Colonic mucosa (tissue), 4 donors: ENCODE data around the gene IL5RA. TPM values are rescaled to one million over a fixed set of nuclear protein-coding genes. Genes with fewer than 3 reads are reported as not detected.

Experiments used
- DNase-seq: peaks from one replicate; pipeline ENCODE4 v3.0.0-alpha.2; 2020
- H3K27ac ChIP-seq: fragments of 200-600 bp; one replicate; pipeline ENCODE4 v1.8.0; 2021
- H3K27me3 ChIP-seq: fragments of 200-600 bp; one replicate; pipeline ENCODE4 v1.8.0; 2021
- H3K36me3 ChIP-seq: fragments of 200-600 bp; one replicate; pipeline ENCODE4 v1.8.0; 2021
- H3K4me1 ChIP-seq: fragments of 200-600 bp; one replicate; pipeline ENCODE4 v1.8.0; 2021; ENCODE audit warnings: mild to moderate bottlenecking
- H3K4me3 ChIP-seq: fragments of 200-600 bp; one replicate; pipeline ENCODE4 v1.8.0; 2021
- H3K9ac ChIP-seq, 2 donors: one replicate each; pipeline ENCODE4 v1.7.0; 2013; ENCODE audit warnings: control low read depth in 2 of 2, low read depth in 2 of 2, low read length in 2 of 2
- H3K9me3 ChIP-seq: fragments of 200-600 bp; one replicate; pipeline ENCODE4 v1.8.0; 2021
- intact Hi-C: fragments of 100-400 bp; cut with DNase I; formaldehyde crosslinking; loops from one replicate; pipeline ENCODE4 v1.14.1; 2022
- total RNA-seq, 2 donors: library from RNA; stranded (reverse); fragmentation: NEBNext Ultra II Directional in 1 of 2; extraction: Animal tissue kit (Norgen Biotek cat#: 25700) in 1 of 2; gene quantifications; one replicate each; pipeline ENCODE4 v1.2.1, GENCODE V29; 2021
- TF ChIP-seq, protein P1 (sequence below): fragments of 200-600 bp; IDR thresholded peaks from one replicate; pipeline ENCODE4 v1.8.0; 2022; ENCODE audit warnings: antibody characterized with exemption, mild to moderate bottlenecking
- donor health status: healthy.
- donor health status: DM: no; HTN: no; CAD: no.
- donor health status: DM: no; HTN: no; CAD: no.

The IL5RA gene
- total RNA-seq, 2 donors from 2014 or later = 0.15 to 0.21 TPM

DNA sequence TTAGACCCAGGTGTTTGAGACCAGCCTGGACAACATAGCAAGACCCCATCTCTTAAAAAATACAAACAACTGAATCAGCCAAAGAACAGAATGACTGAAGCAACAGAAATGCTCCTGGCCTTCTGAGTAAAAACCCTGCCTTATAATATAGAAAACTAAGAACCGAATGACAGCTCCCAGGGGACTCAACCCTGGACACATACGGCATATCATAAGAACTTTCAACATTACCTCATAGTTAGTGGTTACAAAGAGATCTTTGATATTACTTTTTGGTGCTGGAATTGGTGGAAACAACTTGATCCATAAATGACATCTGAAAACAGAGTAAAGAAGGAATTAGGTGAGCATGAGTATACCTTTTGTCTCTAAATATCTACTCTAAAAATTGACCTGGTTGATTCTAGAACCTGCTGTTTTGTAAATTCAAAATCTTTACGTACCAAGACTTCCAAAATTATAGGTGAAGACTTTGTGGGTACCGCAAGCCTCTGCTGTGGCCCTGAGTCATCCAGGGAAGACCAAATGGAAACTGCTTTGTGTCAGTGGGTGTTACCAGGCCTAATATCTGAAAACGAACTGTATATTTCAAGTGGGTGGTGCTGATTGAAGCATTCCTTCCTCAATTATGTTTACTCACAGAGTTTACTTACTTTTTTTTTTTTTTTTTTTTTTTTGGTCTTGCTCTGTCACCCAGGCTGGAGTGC, 35.5 kb downstream of the IL5RA start:
- intact Hi-C loops = no loop called here
- no peak for DNase-seq
- TF ChIP-seq, protein P1, sequence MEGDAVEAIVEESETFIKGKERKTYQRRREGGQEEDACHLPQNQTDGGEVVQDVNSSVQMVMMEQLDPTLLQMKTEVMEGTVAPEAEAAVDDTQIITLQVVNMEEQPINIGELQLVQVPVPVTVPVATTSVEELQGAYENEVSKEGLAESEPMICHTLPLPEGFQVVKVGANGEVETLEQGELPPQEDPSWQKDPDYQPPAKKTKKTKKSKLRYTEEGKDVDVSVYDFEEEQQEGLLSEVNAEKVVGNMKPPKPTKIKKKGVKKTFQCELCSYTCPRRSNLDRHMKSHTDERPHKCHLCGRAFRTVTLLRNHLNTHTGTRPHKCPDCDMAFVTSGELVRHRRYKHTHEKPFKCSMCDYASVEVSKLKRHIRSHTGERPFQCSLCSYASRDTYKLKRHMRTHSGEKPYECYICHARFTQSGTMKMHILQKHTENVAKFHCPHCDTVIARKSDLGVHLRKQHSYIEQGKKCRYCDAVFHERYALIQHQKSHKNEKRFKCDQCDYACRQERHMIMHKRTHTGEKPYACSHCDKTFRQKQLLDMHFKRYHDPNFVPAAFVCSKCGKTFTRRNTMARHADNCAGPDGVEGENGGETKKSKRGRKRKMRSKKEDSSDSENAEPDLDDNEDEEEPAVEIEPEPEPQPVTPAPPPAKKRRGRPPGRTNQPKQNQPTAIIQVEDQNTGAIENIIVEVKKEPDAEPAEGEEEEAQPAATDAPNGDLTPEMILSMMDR = no peak
- H3K9ac ChIP-seq = no peak overlapping the region
- no peaks in the 10 kb centered on the region for H3K4me1 ChIP-seq
- no peaks in the 10 kb centered on the region for H3K27me3 ChIP-seq
- H3K36me3 ChIP-seq = no peaks in the 10 kb centered on the region
- H3K27ac ChIP-seq = no peak overlapping the region
- H3K9me3 ChIP-seq = no peaks in the 10 kb centered on the region
- H3K4me3 ChIP-seq = no peak overlapping the region

DNA sequence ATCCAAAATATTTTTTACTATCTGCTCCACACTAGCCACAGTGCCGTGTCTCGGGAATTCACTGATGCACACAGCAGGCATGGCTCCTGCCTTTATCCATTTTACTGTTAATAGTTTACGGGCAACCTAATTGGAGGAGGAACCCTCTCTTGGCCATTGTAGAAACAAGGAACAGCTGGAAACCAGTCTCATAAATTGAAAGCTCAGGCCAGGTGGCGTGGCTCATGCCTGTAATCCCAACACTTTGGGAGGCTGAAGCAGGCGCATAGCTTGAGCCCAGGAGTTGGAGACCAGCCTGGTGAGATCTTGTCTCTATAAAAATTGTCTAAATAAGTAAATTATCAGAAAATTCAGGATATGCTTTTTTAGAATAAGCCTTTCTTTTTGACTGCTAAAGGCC, 39.0 kb downstream of the IL5RA start:
- intact Hi-C loops = no loop called here
- no peak overlapping the region for H3K27ac ChIP-seq
- H3K4me3 ChIP-seq = no peak overlapping the region
- no peaks in the 10 kb centered on the region for H3K36me3 ChIP-seq
- TF ChIP-seq, protein P1 = no peak
- H3K27me3 ChIP-seq = no peaks in the 10 kb centered on the region
- no peaks in the 10 kb centered on the region for H3K9me3 ChIP-seq
- no peak for DNase-seq
- no peaks in the 10 kb centered on the region for H3K4me1 ChIP-seq
- H3K9ac ChIP-seq = no peak overlapping the region

DNA sequence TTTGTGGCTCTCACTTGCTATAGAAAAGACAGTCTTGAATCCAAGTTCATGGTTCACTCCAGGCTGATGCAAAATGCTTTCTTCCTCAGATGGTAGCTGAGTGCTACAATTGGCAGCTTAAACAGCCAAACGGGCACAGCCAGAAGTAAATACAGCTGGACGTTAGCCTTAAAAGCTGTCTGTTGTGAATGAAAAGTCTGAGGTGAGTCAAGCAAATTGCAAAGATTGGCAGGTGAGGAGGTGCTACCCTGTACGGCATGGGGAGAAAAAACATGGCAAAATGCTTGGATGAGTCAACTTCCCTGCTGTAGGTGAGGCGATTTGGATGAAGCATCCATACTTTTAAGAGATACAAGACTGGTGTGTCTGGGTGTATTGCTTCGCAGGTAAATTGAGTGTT, 40.5 kb downstream of the IL5RA start:
- no peak for DNase-seq
- H3K36me3 ChIP-seq = no peaks in the 10 kb centered on the region
- H3K27me3 ChIP-seq = no peaks in the 10 kb centered on the region
- H3K27ac ChIP-seq = no peak overlapping the region
- H3K9ac ChIP-seq = no peak overlapping the region
- H3K9me3 ChIP-seq = no peaks in the 10 kb centered on the region
- intact Hi-C loops = no loop called here
- TF ChIP-seq, protein P1 = no peak
- H3K4me1 ChIP-seq = no peaks in the 10 kb centered on the region
- no peak overlapping the region for H3K4me3 ChIP-seq

DNA sequence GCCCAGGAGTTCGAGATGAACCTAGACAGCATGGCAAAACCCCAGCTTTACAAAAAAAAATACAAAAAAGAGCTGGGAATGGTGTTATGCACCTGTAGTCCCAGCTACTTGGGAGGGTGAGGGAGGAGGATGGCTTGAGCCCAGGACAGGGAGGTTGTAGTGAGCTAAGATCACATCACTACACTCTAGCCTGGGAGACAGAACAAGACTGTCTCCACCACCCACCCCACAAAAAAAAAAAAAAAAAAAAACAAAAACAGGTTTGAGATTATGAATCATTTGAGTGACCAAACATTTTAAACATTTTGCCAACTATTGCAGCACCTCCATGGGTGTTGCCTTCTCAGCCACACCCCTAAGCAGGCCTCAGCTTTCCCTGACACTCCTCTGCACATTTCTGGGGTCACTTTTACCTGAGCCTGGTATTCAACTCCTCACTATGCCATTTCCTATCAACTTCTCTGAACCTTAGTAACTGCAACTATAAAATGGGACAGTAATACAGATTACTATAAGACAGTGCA, 41.8 kb downstream of the IL5RA start:
- H3K9ac ChIP-seq = no peak overlapping the region
- TF ChIP-seq, protein P1 = no peak
- no peak for DNase-seq

DNA sequence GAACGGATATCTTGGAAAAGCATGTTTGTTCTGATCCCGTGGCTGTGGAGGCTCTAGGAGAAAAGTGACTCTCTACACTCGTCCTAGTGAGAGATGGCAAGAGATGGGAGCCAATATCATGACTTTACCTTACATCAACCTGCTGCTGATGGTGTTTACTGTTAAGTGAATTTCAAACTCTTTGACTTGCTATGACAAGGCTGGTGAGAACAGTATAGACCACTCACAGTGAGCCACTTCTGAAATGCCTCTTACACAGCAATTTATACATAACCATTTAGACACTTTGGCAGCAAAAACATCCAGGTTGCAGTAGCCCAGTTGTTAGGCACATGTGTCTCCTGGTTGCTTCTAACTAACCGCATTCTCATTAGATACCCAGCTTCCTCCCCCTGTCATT, 43.3 kb downstream of the IL5RA start:
- TF ChIP-seq, protein P1 = no peak

More for the DNA sequence above, 41.8 kb downstream of the IL5RA start:
- H3K4me1 ChIP-seq = no peaks in the 10 kb centered on the region
- no peaks in the 10 kb centered on the region for H3K27me3 ChIP-seq
- H3K36me3 ChIP-seq = no peaks in the 10 kb centered on the region
- H3K27ac ChIP-seq = no peak overlapping the region
- H3K9me3 ChIP-seq = no peaks in the 10 kb centered on the region
- intact Hi-C loops = no loop called here
- H3K4me3 ChIP-seq = no peak overlapping the region

More for the DNA sequence above, 43.3 kb downstream of the IL5RA start:
- H3K9ac ChIP-seq = no peak overlapping the region
- no peaks in the 10 kb centered on the region for H3K36me3 ChIP-seq
- intact Hi-C loops = no loop called here
- H3K27ac ChIP-seq = no peak overlapping the region
- no peaks in the 10 kb centered on the region for H3K4me1 ChIP-seq
- no peaks in the 10 kb centered on the region for H3K9me3 ChIP-seq
- H3K27me3 ChIP-seq = no peaks in the 10 kb centered on the region
- DNase-seq = no peak
- H3K4me3 ChIP-seq = no peak overlapping the region
